GM23338 (cell line): Measurements from ENCODE around the gene TMEM225B. TPM values are rescaled to one million over a fixed set of nuclear protein-coding genes. Genes with fewer than 3 reads are reported as not detected.

ENCODE experiments used
- ATAC-seq: fragments of 200-7000 bp; cut with Tn5 transposase; 3 replicates; pipeline ENCODE4 v1.9.1; 2020
- DNase-seq: peaks from one replicate; pipeline ENCODE4 v3.0.0-alpha.2; 2015; ENCODE audit warnings: low spot score
- H2AFZ ChIP-seq: fragments of 200-600 bp; sonication (generic); 2 replicates; pipeline ENCODE4 v1.8.0; 2016; ENCODE audit warnings: antibody characterized with exemption, mild to moderate bottlenecking, moderate library complexity
- H3F3A ChIP-seq: fragments of 200-600 bp; sonication (generic); replicated peaks from 2 replicates; pipeline ENCODE4 v1.8.0; 2017; ENCODE audit warnings: antibody characterized with exemption, mixed run types, low read depth
- H3K27ac ChIP-seq: fragments of 200-600 bp; sonication (generic); 2 replicates; pipeline ENCODE4 v1.6.1; 2016; ENCODE audit warnings: low read depth
- H3K27me3 ChIP-seq: fragments of 200-600 bp; sonication (generic); 2 replicates; pipeline ENCODE4 v1.8.0; 2016; ENCODE audit warnings: mild to moderate bottlenecking, mixed run types, moderate library complexity; ENCODE audit not compliant: insufficient read depth
- H3K36me3 ChIP-seq: fragments of 200-600 bp; sonication (generic); 2 replicates; pipeline ENCODE4 v1.8.0; 2016; ENCODE audit warnings: mild to moderate bottlenecking; ENCODE audit not compliant: insufficient read depth
- H3K4me1 ChIP-seq: fragments of 200-600 bp; sonication (generic); 2 replicates; pipeline ENCODE4 v1.8.0; 2016; ENCODE audit warnings: mild to moderate bottlenecking, moderate library complexity; ENCODE audit not compliant: insufficient read depth
- H3K4me2 ChIP-seq: fragments of 200-600 bp; sonication (generic); 2 replicates; pipeline ENCODE4 v1.7.1; 2017; ENCODE audit warnings: mixed run types
- H3K4me3 ChIP-seq: fragments of 200-600 bp; sonication (generic); 2 replicates; pipeline ENCODE4 v1.6.1; 2016; ENCODE audit warnings: mixed run types
- H3K79me2 ChIP-seq: fragments of 200-600 bp; sonication (generic); replicated peaks from 2 replicates; pipeline ENCODE4 v1.8.0; 2017; ENCODE audit warnings: mild to moderate bottlenecking; ENCODE audit not compliant: insufficient read depth
- H3K9me2 ChIP-seq: fragments of 200-600 bp; sonication (generic); 2 replicates; pipeline ENCODE4 v1.8.0; 2017; ENCODE audit not compliant: insufficient read depth
- H4K20me1 ChIP-seq: fragments of 200-600 bp; sonication (generic); replicated peaks from 2 replicates; pipeline ENCODE4 v1.8.0; 2017; ENCODE audit warnings: mild to moderate bottlenecking; ENCODE audit not compliant: insufficient read depth
- H3K27ac Mint-ChIP-seq: 2 replicates; pipeline ENCODE4 v1.8.0; 2020; ENCODE audit warnings: inconsistent platforms, mild to moderate bottlenecking, moderate library complexity, mixed read lengths
- H3K27me3 Mint-ChIP-seq: 3 replicates; pipeline ENCODE4 v1.8.0; 2022; ENCODE audit warnings: low read depth, mild to moderate bottlenecking, moderate library complexity, mixed read lengths, inconsistent platforms; ENCODE audit not compliant: insufficient read depth, poor library complexity
- H3K36me3 Mint-ChIP-seq: 3 replicates; pipeline ENCODE4 v1.8.0; 2021; ENCODE audit warnings: low read depth, mild to moderate bottlenecking, inconsistent platforms, moderate library complexity, mixed read lengths
- H3K4me1 Mint-ChIP-seq: 3 replicates; pipeline ENCODE4 v1.8.0; 2020; ENCODE audit warnings: mild to moderate bottlenecking, inconsistent platforms, mixed read lengths
- H3K4me3 Mint-ChIP-seq: 3 replicates; pipeline ENCODE4 v1.8.0; 2021; ENCODE audit warnings: moderate library complexity, mild to moderate bottlenecking, inconsistent platforms, mixed read lengths
- H3K9me3 Mint-ChIP-seq: 3 replicates; pipeline ENCODE4 v1.8.0; 2020; ENCODE audit warnings: moderate library complexity, mild to moderate bottlenecking, inconsistent platforms, mixed read lengths
- CREB1 ChIP-seq: fragments of 250-450 bp; sonication (Bioruptor Pico); IDR thresholded peaks from 2 replicates; pipeline ENCODE4 v1.5.0; 2020; ENCODE audit warnings: low read depth, mild to moderate bottlenecking, moderate library complexity
- EZH2 ChIP-seq: fragments of 200-600 bp; sonication (generic); IDR thresholded peaks from one replicate; pipeline ENCODE4 v1.8.0; 2017; ENCODE audit warnings: antibody characterized with exemption, mild to moderate bottlenecking, low read depth; ENCODE audit not compliant: unreplicated experiment
- EZH2phosphoT487 ChIP-seq: fragments of 200-600 bp; sonication (generic); IDR thresholded peaks from one replicate; pipeline ENCODE4 v1.8.1; 2018; ENCODE audit warnings: antibody characterized with exemption; ENCODE audit not compliant: unreplicated experiment
- JUNB ChIP-seq: IDR thresholded peaks from one replicate; pipeline ENCODE4 v1.6.1; 2016; ENCODE audit warnings: antibody characterized with exemption; ENCODE audit not compliant: unreplicated experiment
- NANOG ChIP-seq: IDR thresholded peaks from 2 replicates; pipeline ENCODE4 v1.6.1; 2016; ENCODE audit warnings: antibody characterized with exemption, borderline replicate concordance
- POLR2AphosphoS5 ChIP-seq: IDR thresholded peaks from 2 replicates; pipeline ENCODE4 v1.6.1; 2016; ENCODE audit warnings: antibody characterized with exemption, low read depth
- STAT1 ChIP-seq: IDR thresholded peaks from one replicate; pipeline ENCODE4 v1.6.1; 2016; ENCODE audit warnings: antibody characterized with exemption; ENCODE audit not compliant: unreplicated experiment
- ZNF114 ChIP-seq: fragments of 250-450 bp; sonication (Bioruptor Pico); IDR thresholded peaks from 2 replicates; pipeline ENCODE4 v1.5.0; 2020; ENCODE audit warnings: mild to moderate bottlenecking, moderate library complexity
- ZNF331 ChIP-seq: fragments of 250-450 bp; sonication (Bioruptor Pico); IDR thresholded peaks from 2 replicates; pipeline ENCODE4 v1.5.0; 2020; ENCODE audit warnings: low read depth, mild to moderate bottlenecking, moderate library complexity
- polyA plus RNA-seq: library from polyadenylated mRNA; unstranded; fragments of >200 nt; fragmentation: Nextera tagmentation; extraction: Ambion mirVana; gene quantifications from 2 replicates; pipeline ENCODE4 v1.2.1, GENCODE V29; 2016
- total RNA-seq: library from RNA; depleted of rRNA; stranded (reverse); fragments of >200 nt; shearing (Covaris generic); gene quantifications from 2 replicates; pipeline ENCODE4 v1.2.3, GENCODE V29; 2014
- TF ChIP-seq, protein P1 (sequence below): fragments of 250-450 bp; sonication (Bioruptor Pico); IDR thresholded peaks from 2 replicates; pipeline ENCODE4 v1.5.0; 2020; ENCODE audit warnings: mild to moderate bottlenecking, moderate library complexity
- TF ChIP-seq, protein P2 (sequence below): IDR thresholded peaks from 2 replicates; pipeline ENCODE4 v1.6.1; 2016; ENCODE audit warnings: antibody characterized with exemption
- TF ChIP-seq, protein P3 (sequence below), 2 experiments: fragments of 200-600 bp in 1 of 2; sonication (generic) in 1 of 2; conservative IDR thresholded peaks; 2 replicates each; pipeline versions ENCODE4 v1.5.1 to v1.6.1; 2016 to 2017; ENCODE audit warnings: antibody characterized with exemption in 2 of 2, low read depth in 2 of 2, mild to moderate bottlenecking in 2 of 2, moderate library complexity in 1 of 2
- TF ChIP-seq, protein P4 (sequence below): IDR thresholded peaks from one replicate; pipeline ENCODE4 v1.6.1; 2018; ENCODE audit warnings: antibody characterized with exemption; ENCODE audit not compliant: unreplicated experiment

Gene TMEM225B
- total and polyA plus RNA-seq, 2 experiments from 2014 or later, result 0.45 TPM; not detected in 1

DNA sequence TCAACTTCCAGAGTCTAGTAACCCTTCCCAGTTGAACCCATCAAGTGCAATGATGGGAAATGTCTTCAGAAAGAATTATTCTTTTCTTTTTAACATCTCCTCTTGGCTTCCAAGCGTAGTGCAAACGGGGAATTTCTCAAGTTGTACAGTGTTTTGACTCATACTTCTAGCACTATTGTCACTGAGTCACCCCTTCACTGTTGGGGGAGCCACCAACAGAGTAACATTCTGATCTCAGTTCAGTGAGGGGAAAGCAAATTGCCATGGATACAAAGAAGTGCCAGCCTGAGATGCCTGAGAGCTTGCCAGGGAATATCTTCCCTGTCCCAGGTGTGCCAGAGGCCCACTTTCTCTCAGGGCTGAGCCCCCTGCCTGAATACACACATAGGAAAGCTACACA lies 50.8 kb downstream of the TMEM225B start:
- Histone ChIP-seq H3K4me1 (no peaks in the 10 kb centered on the region), H3K79me2 (no peaks in the 10 kb centered on the region), H3K36me3 (no peaks in the 10 kb centered on the region), H3K9me2 (no peaks in the 10 kb centered on the region; the same call in 1 of the 2 replicates), H3K4me2 (no peak overlapping the region), H3K4me3 (no peak overlapping the region), H4K20me1 (no peaks in the 10 kb centered on the region), H3K27me3 (no peaks in the 10 kb centered on the region), H2AFZ (no peak overlapping the region), H3F3A (no peaks in the 10 kb centered on the region), H3K27ac (no peak overlapping the region)
- DNase-seq (no peak), ATAC-seq (no peak)
- no peaks in the 10 kb centered on the region for H3K4me1 Mint-ChIP-seq
- no peak overlapping the region for H3K27ac Mint-ChIP-seq
- peaks cover 23% of the 10 kb centered on the region; the same call in 2 of the 3 replicates for H3K36me3 Mint-ChIP-seq
- TF ChIP-seq CREB1 (CRISPR knock-in tag), result no peak
- no peak for TF ChIP-seq JUNB
- TF ChIP-seq NANOG, result no peak
- TF ChIP-seq, protein P1, sequence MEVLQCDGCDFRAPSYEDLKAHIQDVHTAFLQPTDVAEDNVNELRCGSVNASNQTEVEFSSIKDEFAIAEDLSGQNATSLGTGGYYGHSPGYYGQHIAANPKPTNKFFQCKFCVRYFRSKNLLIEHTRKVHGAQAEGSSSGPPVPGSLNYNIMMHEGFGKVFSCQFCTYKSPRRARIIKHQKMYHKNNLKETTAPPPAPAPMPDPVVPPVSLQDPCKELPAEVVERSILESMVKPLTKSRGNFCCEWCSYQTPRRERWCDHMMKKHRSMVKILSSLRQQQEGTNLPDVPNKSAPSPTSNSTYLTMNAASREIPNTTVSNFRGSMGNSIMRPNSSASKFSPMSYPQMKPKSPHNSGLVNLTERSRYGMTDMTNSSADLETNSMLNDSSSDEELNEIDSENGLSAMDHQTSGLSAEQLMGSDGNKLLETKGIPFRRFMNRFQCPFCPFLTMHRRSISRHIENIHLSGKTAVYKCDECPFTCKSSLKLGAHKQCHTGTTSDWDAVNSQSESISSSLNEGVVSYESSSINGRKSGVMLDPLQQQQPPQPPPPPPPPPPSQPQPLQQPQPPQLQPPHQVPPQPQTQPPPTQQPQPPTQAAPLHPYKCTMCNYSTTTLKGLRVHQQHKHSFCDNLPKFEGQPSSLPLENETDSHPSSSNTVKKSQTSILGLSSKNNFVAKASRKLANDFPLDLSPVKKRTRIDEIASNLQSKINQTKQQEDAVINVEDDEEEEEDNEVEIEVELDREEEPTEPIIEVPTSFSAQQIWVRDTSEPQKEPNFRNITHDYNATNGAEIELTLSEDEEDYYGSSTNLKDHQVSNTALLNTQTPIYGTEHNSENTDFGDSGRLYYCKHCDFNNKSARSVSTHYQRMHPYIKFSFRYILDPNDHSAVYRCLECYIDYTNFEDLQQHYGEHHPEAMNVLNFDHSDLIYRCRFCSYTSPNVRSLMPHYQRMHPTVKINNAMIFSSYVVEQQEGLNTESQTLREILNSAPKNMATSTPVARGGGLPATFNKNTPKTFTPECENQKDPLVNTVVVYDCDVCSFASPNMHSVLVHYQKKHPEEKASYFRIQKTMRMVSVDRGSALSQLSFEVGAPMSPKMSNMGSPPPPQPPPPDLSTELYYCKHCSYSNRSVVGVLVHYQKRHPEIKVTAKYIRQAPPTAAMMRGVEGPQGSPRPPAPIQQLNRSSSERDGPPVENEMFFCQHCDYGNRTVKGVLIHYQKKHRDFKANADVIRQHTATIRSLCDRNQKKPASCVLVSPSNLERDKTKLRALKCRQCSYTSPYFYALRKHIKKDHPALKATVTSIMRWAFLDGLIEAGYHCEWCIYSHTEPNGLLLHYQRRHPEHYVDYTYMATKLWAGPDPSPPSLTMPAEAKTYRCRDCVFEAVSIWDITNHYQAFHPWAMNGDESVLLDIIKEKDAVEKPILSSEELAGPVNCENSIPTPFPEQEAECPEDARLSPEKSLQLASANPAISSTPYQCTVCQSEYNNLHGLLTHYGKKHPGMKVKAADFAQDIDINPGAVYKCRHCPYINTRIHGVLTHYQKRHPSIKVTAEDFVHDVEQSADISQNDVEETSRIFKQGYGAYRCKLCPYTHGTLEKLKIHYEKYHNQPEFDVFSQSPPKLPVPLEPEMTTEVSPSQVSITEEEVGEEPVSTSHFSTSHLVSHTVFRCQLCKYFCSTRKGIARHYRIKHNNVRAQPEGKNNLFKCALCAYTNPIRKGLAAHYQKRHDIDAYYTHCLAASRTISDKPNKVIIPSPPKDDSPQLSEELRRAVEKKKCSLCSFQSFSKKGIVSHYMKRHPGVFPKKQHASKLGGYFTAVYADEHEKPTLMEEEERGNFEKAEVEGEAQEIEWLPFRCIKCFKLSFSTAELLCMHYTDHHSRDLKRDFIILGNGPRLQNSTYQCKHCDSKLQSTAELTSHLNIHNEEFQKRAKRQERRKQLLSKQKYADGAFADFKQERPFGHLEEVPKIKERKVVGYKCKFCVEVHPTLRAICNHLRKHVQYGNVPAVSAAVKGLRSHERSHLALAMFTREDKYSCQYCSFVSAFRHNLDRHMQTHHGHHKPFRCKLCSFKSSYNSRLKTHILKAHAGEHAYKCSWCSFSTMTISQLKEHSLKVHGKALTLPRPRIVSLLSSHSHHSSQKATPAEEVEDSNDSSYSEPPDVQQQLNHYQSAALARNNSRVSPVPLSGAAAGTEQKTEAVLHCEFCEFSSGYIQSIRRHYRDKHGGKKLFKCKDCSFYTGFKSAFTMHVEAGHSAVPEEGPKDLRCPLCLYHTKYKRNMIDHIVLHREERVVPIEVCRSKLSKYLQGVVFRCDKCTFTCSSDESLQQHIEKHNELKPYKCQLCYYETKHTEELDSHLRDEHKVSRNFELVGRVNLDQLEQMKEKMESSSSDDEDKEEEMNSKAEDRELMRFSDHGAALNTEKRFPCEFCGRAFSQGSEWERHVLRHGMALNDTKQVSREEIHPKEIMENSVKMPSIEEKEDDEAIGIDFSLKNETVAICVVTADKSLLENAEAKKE (CRISPR knock-in tag), result no peak
- no peak for TF ChIP-seq POLR2AphosphoS5
- TF ChIP-seq, protein P2, sequence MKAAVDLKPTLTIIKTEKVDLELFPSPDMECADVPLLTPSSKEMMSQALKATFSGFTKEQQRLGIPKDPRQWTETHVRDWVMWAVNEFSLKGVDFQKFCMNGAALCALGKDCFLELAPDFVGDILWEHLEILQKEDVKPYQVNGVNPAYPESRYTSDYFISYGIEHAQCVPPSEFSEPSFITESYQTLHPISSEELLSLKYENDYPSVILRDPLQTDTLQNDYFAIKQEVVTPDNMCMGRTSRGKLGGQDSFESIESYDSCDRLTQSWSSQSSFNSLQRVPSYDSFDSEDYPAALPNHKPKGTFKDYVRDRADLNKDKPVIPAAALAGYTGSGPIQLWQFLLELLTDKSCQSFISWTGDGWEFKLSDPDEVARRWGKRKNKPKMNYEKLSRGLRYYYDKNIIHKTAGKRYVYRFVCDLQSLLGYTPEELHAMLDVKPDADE, result no peak
- TF ChIP-seq ZNF114, result no peak
- TF ChIP-seq STAT1, result no peak
- TF ChIP-seq, protein P3, sequence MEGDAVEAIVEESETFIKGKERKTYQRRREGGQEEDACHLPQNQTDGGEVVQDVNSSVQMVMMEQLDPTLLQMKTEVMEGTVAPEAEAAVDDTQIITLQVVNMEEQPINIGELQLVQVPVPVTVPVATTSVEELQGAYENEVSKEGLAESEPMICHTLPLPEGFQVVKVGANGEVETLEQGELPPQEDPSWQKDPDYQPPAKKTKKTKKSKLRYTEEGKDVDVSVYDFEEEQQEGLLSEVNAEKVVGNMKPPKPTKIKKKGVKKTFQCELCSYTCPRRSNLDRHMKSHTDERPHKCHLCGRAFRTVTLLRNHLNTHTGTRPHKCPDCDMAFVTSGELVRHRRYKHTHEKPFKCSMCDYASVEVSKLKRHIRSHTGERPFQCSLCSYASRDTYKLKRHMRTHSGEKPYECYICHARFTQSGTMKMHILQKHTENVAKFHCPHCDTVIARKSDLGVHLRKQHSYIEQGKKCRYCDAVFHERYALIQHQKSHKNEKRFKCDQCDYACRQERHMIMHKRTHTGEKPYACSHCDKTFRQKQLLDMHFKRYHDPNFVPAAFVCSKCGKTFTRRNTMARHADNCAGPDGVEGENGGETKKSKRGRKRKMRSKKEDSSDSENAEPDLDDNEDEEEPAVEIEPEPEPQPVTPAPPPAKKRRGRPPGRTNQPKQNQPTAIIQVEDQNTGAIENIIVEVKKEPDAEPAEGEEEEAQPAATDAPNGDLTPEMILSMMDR (conservative IDR thresholded peaks at IDR 0.05; ENCODE audit: low read depth in 2 of 2), result no peak
- TF ChIP-seq ZNF331 (CRISPR knock-in tag), result no peak
- TF ChIP-seq EZH2, result no peak
- no peak for TF ChIP-seq EZH2phosphoT487
- TF ChIP-seq, protein P4, sequence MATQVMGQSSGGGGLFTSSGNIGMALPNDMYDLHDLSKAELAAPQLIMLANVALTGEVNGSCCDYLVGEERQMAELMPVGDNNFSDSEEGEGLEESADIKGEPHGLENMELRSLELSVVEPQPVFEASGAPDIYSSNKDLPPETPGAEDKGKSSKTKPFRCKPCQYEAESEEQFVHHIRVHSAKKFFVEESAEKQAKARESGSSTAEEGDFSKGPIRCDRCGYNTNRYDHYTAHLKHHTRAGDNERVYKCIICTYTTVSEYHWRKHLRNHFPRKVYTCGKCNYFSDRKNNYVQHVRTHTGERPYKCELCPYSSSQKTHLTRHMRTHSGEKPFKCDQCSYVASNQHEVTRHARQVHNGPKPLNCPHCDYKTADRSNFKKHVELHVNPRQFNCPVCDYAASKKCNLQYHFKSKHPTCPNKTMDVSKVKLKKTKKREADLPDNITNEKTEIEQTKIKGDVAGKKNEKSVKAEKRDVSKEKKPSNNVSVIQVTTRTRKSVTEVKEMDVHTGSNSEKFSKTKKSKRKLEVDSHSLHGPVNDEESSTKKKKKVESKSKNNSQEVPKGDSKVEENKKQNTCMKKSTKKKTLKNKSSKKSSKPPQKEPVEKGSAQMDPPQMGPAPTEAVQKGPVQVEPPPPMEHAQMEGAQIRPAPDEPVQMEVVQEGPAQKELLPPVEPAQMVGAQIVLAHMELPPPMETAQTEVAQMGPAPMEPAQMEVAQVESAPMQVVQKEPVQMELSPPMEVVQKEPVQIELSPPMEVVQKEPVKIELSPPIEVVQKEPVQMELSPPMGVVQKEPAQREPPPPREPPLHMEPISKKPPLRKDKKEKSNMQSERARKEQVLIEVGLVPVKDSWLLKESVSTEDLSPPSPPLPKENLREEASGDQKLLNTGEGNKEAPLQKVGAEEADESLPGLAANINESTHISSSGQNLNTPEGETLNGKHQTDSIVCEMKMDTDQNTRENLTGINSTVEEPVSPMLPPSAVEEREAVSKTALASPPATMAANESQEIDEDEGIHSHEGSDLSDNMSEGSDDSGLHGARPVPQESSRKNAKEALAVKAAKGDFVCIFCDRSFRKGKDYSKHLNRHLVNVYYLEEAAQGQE, result no peak
- no peak overlapping the region for H3K4me3 Mint-ChIP-seq
- H3K9me3 Mint-ChIP-seq, result no peaks in the 10 kb centered on the region; the same call in 2 of the 3 replicates
- peaks cover 2% of the 10 kb centered on the region for H3K27me3 Mint-ChIP-seq
